NCI-H345 (cell line): ENCODE data around the gene MVD.
A peak's percentile ranks its signal among the peaks of the same experiment; 100 is the strongest.

ENCODE experiments used
- DNase-seq: peaks from one replicate; lab custom pipeline; 2025; lab: John Stamatoyannopoulos, UW

The MVD gene, protein sequence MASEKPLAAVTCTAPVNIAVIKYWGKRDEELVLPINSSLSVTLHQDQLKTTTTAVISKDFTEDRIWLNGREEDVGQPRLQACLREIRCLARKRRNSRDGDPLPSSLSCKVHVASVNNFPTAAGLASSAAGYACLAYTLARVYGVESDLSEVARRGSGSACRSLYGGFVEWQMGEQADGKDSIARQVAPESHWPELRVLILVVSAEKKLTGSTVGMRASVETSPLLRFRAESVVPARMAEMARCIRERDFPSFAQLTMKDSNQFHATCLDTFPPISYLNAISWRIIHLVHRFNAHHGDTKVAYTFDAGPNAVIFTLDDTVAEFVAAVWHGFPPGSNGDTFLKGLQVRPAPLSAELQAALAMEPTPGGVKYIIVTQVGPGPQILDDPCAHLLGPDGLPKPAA

DNA sequence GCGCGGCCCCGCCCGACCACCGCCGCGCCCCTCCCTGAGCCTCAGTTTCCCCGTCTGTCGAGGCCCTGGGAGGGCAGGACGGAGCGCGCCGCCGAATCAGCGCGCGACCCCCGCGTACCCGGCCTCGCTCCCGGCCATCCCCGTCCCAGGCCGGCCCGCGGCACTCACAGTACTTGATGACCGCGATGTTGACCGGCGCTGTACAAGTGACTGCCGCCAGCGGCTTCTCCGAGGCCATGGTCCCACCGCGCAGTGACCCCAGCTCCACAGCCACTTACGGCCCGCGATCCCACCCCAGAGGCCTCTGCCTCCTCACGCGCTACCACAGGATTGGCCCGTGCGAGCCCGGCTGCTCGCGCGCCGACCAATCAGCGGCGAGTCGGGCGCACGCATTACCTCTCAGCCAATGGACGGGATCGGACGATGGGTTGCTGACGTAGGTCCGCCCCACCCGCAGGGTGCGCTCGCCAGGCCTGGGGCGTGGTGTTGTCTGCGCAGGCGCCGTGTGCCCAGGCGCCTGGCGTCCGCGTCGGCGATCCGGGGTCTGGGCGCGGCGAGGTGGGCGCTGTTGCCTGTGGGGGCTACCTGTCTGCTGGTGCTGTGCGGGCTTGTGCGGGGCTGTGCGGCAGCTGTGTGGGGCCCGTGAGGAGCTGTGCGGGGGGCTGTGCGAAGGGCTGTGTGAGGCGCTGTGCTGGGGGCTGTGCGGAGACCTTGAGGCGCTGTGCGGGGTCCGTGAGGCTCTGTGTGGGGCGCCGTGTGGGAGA is at the start of gene MVD:
TSS of gene MVD (minus strand) at position 249 of the 764 bp plus-strand sequence. CDS start at position 238, 11 bp downstream.
- peak; percentile 93 for DNase-seq

DNA sequence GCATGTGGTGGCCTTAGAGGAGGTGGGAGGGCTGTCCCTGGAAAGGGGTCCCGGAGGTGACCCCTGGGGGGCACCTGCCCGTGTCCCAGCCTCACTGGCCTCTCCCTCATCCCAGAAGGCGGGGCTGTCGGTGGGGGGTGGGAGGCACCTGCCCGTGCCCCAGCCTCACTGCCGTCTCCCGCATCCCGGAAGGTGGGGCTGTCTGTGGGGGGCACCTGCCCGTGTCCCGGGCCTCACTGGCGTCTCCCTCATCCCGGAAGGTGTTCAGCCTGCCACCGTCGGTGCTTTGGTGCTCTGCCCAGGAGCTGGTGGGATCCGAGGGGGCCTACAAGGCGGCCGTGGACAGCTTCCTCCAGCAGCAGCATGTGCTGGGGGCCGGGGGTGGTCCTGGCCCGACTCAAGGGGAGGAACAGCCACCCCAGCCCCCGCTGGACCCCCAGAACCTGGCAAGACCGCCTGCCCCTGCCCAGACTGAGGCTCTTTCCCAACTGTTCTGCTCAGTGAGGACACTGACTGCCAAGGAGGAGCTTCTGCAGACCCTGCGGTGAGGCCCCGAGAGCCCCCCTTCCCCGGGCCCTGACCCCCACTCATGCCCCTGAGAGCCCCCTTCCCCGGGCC is 49.6 kb upstream of the MVD start:
- no peak for DNase-seq

DNA sequence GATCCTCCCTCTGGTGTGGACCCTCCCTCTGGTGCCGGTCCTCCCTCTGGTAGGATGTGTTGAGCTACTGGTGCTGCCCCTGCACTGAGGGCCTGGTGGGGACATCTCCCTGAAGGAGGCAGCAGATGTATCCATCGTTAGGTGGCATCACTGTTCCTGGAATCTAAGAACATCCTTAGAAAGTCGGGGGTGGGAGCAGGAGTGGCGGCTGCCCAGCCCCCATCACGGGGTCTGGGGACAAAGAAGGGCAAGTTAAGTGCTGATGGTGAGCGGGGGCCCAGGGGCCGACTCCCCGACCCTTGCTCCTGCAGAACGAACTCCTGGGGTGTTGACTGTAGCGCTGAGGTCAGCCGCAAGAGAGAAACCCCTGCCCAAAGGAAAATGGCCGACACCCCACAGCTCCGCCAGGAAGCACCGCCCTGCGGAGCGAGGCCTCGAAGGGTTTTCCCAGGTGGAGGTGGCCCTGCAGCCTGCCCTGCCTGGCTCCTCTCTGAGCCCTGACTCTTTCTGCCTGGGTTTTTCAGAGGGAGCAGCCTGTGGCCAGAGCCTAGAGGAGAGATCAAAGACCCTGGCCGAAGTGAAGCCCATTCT is 49.0 kb upstream of the MVD start:
- no peak for DNase-seq

DNA sequence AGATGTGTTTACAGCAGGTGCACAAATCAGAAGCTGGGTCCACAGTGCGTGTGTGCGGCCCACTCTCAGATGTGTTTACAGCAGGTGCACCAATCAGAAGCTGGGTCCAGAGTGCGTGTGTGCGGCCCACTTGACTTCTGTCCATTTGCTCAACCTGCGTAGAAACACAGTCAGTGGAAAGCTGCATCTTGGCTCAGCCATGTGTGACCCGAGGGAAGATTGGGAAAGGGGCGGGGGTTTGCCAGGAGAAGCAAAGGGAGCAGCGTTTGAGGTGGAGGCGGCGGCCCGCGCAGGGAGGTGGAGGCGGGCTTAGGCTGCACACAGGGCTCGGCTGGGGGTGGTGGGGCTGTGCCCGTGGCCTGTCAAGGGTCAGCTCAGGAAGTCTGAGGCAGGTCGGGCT is 47.7 kb upstream of the MVD start:
- no peak for DNase-seq

DNA sequence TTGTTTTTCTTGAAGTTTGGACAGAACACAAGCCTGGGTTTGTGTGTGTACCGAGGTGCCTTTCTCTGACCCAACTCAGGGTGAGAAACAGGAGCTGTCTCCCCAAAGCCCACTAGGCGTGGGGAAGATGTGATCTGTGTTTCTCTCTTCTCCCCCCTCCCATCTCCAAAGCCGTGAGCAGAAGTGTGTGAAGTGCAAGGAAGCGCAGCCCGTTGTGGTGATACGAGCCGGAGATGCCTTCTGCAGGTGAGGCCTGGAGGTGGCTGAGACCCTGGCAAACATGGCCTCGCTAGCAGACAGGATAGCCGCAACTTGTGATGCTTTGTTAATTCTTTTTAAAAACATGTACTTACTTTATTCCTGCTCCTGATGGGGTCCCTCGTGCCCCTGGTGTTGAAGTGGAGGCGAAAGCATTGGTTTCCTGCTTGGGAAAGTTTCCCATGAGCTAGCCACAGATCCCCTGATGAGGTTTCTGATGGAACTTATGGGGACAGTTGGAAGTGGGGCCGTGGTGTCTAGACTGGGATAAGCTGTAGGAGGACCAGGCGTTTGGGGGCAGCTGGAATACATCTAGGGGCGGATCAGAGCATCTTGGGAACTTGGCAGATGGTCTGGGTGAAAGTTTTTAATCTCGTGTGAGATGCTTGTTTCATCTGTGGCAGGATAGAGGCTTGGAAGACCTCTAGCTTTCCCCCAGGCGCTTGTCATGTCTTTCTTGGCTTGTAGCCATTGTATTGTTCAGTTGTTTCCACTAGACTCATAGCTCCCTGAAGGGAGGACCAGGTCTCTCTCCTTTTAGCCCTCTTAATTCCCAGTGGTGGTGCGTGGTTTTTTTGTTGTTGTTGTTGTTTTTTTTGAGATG is 44.3 kb upstream of the MVD start:
- no peak for DNase-seq

DNA sequence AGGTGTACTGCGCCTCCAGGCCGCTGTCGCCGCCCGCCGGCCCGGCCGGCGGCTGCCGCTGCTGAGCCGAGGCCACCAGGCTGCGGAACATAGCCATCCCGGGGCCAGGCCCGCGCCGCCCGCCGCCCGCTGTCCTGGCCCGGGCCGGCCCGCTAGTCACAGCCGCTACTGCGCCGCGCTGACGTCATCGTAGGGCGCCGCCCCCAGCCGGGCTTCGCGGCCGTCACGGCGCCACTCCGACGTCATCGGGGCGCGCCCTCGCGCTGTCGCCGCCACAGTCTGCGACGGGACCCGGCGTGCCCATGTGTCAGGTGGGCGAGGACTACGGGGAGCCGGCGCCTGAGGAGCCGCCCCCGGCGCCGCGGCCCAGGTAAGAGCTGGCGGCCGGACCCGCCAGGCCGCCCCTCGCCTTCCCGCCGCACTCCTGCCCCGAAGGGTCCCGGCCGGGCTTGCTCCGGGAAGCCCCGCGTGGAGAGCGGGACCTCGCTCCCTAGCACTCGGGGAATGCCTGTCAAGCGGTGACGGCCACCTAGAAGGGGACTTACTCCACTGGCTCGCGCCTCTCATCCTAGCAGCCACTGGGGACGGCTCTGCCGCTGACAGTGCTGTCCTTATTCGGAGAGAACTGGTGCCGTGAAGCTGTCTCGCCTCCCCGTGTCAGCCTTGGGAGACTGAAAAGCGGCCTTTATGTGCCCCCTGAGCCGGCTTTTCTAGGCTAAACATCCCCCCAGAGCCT is 43.5 kb upstream of the MVD start, which contains the start of the genes CTU2 and RNF166:
TSS of gene CTU2 (plus strand) at position 275 of the 736 bp plus-strand sequence. CDS start at position 303, 28 bp downstream.
TSS of gene RNF166 (minus strand) at position 180 of the 736 bp plus-strand sequence. CDS start at position 97, 83 bp downstream.
- DNase-seq, result peak; percentile 84

DNA sequence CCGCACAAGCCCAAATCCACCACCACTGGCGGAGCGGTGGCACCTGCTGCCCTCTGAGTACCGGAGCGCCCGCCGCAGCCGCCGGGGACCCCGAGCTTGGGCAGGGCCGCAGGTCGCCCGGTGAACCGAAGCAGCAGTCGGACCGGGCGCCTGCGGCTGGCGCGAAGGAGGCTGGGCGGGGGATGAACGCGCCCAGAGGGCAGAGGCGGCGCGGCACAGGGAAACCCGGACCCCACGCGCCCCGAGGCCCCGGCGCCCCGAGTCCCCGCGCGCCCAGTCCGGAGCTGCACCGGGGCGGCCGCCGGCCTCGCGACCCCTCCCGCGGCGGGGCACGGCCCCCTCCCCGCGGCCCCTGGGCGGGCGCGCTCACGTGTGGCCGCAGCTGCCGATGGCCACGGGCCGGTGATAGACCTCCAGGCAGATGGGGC is 42.9 kb upstream of the MVD start:
- no peak for DNase-seq

DNA sequence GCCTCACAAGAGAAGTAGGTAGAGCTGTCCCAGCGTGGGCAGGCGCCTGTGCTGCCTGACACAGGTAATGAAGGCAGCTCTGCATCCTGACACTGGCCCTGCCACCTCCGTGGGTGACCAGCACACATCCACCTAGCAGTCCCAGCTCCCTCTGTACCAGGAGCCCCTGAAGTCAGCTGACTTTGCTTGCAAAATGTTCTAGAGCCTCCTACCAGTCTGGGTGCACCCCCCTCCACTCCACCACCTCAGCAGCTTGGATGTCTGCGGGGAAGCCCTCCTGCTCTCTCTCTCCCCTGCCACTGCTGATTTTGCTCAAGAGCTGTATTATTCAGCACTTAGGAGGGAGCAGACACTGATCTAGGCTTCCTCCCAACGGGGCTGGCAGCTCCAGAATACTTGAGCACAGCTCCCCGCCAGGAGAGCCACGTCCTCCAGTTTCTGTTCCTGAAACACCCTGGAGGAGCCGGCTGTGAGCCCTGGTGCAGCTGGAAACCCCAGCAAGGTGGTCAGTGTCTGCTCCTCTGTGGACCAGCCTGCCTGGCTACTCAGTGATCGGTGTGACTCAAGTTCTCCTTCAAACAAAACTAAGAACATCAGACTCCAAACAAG is 42.3 kb upstream of the MVD start:
- DNase-seq, result no peak

DNA sequence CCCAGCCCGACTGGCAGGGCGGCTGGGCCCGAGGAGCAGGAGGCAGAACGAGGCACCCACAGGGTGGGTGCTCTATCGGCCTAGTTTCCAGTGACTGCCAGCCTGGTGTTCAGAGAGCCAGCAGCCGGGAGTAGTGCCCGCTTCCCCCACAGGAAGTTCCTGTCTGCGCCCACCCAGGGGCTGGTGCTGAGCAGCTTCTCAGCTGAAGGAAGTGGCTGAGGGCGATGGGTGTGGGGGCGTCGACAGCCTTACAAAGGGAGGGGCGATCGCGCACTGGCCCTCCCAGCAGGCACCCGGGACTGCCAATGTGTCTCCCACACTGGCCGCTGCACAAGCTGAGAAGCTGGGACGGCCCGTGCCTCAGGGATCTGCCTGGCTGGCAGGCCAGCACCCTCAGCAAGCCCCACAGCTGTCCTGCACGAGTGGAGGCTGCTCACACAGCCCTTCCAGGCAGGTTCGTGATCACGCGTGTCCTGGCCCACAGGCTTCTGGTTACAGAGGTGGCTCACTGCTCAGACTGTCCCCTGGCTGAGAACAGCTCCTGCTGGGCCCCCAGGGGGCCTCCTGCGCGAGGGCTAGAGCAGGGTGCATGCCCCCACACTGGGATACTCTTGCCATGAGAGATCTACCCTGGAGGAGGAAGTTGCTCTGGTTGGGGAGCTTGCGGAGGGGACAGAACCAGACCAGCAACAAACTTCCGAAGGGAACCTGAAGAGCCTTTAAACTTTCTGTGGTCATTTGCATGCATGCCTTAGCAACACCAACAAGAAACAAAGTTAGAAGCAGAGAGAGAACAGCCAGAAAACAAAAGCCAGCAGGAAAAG is 40.8 kb upstream of the MVD start:
- no peak for DNase-seq

DNA sequence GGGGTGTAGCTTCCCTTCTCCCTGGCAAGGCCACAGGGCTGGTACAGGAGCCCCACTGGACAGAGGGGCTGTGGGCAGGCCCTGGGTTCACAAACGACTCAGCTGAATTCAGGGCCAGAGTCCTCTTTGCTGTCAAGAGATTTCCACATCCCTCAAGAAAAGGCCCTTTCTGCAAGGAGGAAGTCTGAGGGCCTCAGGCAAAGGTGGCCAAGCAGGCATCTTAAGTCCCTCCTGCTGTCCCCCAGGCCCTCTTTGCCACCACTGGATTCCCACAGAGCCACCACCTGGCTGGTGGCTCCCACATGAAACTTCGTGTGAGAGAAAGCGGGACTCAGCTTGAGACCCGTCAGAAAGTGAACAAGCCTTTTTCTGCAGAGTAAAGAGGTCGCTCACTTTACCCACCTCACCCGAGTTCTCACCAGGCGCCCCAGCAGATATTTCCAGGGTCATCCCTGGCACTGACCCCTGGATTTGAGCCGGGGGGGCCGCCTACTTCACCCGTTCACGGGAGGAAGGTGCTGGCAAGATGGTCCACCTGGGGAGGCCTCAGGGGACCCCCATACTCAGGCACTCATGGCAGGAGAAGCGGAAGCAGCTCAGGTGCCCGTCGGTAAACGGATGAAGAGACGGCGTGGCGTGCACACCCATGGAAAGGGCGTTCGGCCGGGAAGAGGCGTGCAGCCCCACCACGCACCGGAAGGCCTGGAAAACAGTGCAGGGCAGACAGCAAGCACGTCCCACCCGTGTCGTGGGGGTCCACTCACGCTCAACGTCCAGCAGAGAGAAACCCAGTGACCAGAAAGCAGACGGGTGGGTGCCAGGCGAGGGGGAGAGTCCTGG is 39.7 kb upstream of the MVD start:
- no peak for DNase-seq

DNA sequence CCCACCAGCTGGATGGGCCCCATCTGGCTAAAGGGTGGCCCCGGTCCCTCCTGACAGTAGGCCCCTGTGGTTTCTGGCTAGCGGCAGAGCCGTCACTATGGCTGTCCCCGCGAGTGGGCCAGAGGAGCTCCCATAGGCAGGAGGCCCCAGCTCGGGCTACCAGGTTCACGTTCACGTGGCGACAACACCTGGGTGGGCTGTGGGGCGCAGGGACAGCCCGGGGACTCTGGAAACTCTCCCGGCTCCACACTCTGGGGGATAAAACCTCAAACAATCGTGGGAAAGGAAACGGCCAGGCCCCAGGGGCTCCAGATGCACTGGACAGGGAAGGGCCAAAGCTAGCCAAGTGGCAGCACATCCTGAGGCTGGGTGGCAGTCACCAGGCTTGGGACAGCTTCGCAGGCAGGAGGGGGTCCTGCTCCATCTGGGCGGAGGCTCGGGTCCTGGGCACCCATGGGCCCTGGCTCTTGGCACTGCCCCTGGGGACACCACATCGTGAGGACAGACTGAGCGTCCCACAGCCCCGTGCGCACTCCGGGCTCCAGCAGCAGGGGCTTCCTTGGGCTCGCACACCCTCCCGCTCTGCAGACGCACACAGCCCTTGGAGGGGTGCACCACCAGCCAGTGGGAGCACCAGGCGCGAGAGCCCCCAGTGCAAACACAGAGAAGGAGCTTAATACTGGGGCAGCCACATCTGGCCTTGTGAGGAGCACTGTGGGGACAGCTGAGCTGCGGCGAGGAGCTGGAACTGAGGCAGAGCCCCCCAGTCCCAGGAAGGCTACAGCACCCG is 38.9 kb upstream of the MVD start:
- DNase-seq, result no peak

DNA sequence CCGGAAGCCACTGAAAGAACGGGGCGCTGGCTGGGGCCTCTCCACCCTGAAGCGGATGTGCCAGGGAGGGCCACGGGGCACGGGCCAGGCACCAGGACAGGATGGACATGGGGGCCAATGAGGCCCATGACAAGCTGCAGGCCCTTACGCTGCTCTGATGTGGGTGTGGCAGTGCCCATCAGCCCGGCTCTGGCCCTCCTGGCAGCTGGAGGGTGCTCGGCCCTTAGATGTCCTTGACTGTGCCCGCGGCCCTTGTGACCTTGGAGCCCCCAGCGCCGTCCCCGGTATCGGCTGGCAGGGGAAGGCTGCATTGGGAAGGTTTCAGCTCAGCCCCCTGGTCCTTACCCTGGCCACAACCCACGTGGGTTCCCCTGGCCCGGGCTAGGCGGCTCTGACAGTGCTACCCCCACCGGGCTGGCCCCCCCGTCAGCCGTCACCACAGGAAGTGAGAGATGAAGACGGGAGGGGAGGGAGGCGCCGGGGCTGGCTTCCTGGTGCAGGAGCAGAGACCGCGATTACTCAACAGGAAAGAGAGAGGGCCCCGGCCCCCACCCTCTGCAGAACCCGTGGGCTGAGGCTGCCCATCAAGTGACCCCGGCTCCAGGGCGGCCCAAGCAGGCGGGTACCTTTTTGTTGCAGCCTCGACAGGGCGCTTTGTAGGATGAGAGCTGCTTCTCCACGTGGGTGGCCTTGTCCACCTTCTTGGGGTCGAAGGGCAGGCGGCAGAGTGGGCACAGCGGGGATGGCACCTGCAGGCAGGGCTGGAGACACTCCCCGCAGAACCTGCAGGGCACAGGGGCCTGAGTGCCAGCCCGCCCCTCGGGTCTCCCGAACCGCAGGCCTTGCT is 38.0 kb upstream of the MVD start:
- DNase-seq, result no peak

DNA sequence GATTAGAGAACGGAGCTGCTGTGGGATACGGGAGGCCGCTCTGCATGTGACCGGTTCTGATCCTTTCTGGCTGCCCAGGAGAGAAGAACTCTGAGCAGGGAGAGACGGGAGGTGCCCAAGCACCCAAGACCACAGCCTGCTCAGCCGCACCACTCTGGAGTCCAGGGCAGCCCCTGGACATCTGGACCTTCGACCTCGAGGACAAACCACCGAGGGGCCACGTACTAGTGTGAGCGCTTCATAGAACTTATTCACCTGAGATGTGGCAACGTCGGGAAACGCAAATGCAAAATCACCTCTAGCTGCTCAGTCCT is 37.4 kb upstream of the MVD start:
- no peak for DNase-seq

DNA sequence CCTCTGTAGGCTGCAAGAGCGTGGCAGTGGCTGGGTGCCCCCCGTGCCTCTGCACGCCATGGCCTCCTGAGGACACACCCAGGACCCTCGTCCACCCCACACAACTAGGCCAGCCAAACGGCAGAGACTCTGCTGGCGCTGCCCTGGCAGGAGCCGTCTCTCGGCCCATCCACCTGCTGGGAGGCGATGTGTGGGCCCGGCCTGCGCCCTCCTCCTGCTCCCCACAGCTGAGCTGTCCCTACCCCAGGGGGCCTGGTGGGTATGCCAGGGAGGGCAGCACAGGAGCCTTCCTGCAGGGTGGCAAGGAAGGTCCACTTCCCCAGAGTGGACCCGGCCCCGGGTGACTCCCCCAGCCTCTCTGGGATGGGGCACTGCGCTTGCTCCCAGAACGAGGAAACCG is 36.3 kb upstream of the MVD start:
- DNase-seq, result no peak

DNA sequence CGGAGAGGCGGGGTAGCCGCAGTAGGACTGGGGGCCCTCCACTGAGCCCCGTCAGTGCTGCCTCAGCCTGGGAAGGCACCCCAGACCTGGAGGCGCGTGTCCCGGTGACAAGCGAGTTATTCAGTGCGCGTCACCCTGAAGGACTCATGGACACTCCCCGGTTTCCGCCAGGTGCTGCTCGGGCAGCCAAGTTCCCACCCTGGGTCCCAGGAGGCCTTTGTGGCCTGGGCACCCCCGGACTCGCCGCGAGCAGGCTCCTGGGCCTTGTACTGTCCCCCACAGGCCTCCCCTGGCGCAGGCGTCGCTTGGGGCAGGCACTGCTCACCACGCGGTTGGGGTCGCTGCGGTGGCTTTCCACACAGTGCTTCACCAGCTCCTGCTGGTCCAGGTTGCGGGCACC is 35.8 kb upstream of the MVD start:
- no peak for DNase-seq

DNA sequence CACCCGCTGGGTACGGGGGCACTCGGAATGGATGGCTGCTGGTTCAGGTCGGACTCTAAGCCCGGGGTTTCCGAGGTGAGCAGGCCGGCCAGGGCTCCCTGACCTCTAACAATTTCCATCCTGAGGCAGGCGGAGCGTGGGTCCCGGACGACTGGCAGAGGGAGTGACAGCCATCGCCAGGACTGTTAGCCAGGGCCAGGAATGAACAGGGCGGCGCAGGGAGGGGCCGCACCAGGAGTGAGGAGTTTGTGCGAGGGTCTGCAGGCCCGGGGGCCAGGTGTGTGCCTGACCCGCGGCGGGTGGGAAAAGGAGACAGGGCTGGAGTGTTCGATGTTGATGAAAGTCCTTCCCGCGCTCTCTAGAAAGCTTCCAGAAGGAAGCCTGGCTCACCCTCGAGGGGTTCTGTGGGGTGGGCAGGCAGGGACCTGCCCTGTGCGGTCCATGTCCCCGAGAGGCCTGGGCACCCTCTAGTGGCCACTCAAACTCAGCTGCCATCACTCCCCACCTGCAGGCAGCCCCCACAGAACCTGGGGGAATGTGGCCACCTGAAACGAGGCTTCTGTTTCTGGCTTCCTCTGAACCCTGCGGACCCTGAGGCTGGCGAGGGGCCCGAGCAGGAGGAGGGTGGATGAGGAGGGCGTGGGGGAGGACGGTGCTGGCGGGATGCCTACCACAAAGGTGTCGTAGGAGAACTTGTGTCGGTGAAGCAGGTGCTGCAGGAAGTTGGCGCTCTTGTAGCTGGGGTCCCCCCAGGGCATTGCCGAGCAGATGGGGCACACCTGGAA is 35.1 kb upstream of the MVD start:
- DNase-seq, result no peak
